ENCODE data around the gene EHD4.

EHD4 gene

DNA sequence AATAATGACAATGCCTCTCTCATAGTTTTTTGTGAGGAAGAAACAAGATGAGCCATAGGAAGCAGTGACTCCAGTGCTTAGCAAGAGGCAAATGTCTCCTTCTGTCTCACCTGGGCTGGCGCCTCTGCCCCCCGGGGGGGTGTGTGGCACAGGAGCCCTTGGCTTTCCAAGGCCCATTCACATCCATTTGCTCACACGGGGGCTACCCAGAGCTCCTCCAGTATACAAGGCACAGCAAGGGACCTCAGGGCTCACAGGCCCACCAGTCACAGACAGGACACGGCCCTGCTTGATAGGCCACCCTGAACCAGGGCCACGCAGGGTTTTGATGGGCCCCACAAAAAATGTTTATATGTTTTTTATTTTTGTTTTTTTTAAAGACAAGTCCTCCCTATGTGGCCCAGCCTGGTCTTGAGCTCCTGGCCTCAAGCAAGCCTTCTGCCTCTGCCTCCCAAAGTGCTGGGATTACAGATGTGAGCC is 21.9 kb upstream of the EHD4 start:
- FAIRE-seq: no peak
- TF ChIP-seq TAF1 (IDR thresholded peaks at IDR 0.05; ENCODE audit: borderline replicate concordance, low read depth, low read length) (no peak), POLR2AphosphoS5 (IDR thresholded peaks at IDR 0.05; ENCODE audit: low read depth, low read length) (no peak), POLR2A (IDR thresholded peaks at IDR 0.05; ENCODE audit: low read depth, low read length) (no peak)
- no peak for DNase-seq (ENCODE audit: insufficient read length)

DNA sequence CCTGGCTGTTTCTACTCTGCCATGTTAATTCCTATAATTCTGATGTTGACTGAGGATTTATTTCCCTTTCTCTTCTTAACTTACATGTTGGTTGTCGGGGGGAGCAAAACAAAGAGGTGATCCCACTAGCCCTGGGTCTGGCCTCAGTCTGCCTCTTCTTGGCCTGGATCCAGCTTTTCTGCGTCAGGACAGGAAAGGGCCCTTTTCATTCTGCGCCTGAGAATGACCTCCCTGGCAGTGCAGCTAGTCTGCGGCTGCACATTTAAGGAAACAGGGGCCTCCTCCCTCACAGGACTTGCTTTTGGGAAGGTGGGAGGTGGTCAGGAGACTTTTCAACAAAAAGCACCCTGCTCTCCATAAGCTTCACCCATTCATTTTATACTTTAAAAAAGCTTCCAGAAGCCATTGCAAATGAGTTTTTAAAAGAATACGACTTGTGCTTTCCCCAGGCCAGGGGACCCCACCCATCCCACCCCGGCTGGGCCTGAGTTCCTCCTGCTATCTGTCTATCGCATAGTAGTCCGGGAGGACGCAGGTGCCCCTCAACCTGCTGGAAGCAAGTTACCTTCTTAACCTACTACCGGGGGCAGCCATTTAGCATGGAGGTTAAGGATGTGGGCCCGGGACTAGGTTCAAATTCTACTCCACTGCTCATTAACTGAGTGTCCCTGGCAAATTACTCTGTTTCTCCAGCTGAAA is 21.3 kb upstream of the EHD4 start:
- TF ChIP-seq POLR2AphosphoS5 (IDR thresholded peaks at IDR 0.05; ENCODE audit: low read depth, low read length) (no peak), POLR2A (IDR thresholded peaks at IDR 0.05; ENCODE audit: low read depth, low read length) (no peak), TAF1 (IDR thresholded peaks at IDR 0.05; ENCODE audit: borderline replicate concordance, low read depth, low read length) (no peak)
- no peak for DNase-seq (ENCODE audit: insufficient read length)

DNA sequence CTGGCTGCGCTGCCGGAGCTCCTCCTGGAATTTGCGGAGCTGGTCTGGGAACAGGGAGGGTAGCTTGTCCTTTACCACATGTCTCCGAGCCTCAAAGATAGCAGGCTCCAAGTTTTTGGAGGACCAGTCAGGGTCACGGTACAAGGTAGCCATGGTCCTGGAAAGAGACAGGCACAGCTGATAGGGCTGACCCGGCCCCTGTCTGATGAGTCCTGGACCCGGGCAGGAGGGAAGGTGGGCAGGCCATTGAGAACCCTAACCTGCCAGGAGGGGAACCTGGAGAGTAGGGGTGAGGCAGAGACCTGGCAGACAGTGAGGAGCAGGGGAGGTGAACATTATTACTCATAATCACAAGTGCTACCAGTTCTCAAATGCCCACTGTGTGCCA is 20.4 kb upstream of the EHD4 start:
- FAIRE-seq (no peak), DNase-seq (ENCODE audit: insufficient read length) (no peak)
- TF ChIP-seq POLR2AphosphoS5 (IDR thresholded peaks at IDR 0.05; ENCODE audit: low read depth, low read length) (no peak), TAF1 (IDR thresholded peaks at IDR 0.05; ENCODE audit: borderline replicate concordance, low read depth, low read length) (no peak), POLR2A (IDR thresholded peaks at IDR 0.05; ENCODE audit: low read depth, low read length) (no peak)

More for the DNA sequence above, 21.3 kb upstream of the EHD4 start:
- FAIRE-seq: no peak

DNA sequence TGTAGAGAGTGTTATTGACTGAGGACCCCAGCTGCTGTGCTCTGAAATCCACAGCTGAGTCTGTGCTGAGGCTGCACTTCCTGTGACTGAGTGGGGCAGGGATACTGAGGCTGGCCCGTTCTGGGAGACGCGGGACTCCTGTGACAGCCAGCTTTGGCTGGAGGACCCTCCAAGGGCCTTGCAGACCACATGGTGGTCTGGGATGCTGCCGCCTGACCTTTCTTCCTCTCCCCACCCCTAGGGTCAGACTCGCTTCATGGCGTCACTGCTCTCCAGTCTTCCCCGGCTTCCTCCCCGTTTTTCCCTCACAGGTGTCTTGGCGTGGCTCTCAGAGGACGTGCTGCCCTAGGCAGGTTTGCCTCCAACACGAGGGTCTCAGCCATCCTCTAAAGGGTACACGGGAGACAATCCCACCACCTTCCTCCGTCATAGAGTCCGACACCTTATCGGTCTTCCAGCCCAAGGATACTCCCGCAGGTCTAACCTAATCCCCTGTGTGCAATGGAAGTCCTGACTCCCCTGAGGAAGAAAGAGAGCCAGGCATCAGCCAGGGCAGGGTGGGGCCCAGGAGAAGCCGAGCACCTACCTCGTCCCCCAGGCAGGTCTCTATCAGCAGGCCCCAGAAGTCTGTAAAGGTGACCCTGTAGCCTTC is 19.9 kb upstream of the EHD4 start:
- TF ChIP-seq POLR2A (IDR thresholded peaks at IDR 0.05; ENCODE audit: low read depth, low read length) (no peak), POLR2AphosphoS5 (IDR thresholded peaks at IDR 0.05; ENCODE audit: low read depth, low read length) (no peak), TAF1 (IDR thresholded peaks at IDR 0.05; ENCODE audit: borderline replicate concordance, low read depth, low read length) (no peak)
- DNase-seq (ENCODE audit: insufficient read length) (no peak), FAIRE-seq (no peak)

DNA sequence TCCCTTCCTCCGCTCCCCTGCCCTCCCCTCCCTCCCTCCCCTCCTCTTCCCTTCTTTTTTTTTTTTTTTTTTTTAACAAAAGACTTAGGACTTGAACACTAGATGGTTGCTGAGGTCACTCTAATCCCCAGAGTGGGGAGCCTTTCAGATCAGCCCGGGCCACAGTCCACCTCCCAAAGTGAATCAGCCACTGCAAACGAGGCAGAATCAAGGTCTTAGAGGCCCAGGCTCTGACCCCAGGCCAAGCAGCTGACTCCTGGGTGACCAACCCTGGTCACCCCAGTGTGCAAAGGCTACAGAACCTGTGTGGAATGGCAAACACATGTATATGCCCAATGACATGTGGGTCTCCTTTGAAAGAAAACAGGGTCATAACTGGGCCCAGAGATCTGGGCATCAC is 18.3 kb upstream of the EHD4 start:
- no peak for FAIRE-seq
- DNase-seq (ENCODE audit: insufficient read length): no peak
- no peak for TF ChIP-seq POLR2A (IDR thresholded peaks at IDR 0.05; ENCODE audit: low read depth, low read length)
- no peak for TF ChIP-seq TAF1 (IDR thresholded peaks at IDR 0.05; ENCODE audit: borderline replicate concordance, low read depth, low read length)
- no peak for TF ChIP-seq POLR2AphosphoS5 (IDR thresholded peaks at IDR 0.05; ENCODE audit: low read depth, low read length)

DNA sequence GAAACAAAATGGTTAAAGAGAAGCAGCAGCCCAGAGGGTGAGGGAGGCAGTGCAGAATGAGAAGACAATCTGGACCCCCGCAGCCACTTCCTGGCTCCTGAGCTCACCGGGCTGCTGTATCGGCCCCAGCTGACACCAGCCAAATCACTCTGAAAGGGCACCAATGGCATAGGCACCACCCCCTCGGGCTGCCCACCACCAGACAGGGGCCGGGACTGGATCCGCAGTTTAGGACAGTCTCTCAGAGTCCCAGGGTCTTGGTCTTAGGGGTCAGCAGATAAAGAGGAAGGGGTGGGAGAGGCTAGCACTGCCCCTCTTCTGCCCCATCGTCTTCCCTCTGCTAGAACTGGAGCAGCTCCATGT is 17.9 kb upstream of the EHD4 start:
- FAIRE-seq (no peak), DNase-seq (ENCODE audit: insufficient read length) (no peak)
- TF ChIP-seq TAF1 (IDR thresholded peaks at IDR 0.05; ENCODE audit: borderline replicate concordance, low read depth, low read length) (no peak), POLR2AphosphoS5 (IDR thresholded peaks at IDR 0.05; ENCODE audit: low read depth, low read length) (no peak), POLR2A (IDR thresholded peaks at IDR 0.05; ENCODE audit: low read depth, low read length) (no peak)

DNA sequence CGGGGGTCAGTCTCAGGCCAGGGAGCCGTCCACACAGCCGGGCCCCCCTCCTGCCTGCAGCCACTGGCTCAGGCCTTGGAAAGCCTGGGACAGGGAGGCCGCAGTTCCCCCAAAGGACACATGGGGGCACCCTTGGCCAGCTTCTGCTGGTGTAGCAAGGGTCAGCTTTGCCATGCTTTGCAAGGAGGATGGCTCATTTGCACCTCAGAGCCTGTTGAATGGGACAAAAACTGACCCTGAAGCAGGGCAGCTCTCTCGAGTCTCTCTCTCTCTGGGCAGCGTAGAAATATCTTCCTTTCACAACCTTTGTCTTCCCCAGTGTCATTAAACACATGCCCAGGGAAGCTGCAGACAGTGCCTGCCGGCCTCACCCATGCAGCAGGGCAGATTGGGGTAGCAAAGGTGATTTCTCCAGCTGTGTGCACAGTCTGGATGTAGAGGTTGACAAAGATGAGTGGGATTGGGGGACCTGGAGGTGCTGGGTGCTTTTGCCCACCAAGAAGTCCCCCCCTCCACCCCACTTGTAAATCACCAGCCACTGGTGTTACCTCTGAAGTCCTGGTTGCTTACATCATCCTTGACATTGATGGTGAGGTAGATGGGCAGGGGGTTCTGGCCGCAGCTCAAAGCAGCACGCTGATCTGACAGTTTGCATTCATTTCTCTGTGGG is 17.4 kb upstream of the EHD4 start:
- FAIRE-seq (peak; percentile 93), DNase-seq (ENCODE audit: insufficient read length) (peak; percentile 88)
- no peak for TF ChIP-seq TAF1 (IDR thresholded peaks at IDR 0.05; ENCODE audit: borderline replicate concordance, low read depth, low read length)
- no peak for TF ChIP-seq POLR2AphosphoS5 (IDR thresholded peaks at IDR 0.05; ENCODE audit: low read depth, low read length)
- TF ChIP-seq POLR2A (IDR thresholded peaks at IDR 0.05; ENCODE audit: low read depth, low read length): no peak

DNA sequence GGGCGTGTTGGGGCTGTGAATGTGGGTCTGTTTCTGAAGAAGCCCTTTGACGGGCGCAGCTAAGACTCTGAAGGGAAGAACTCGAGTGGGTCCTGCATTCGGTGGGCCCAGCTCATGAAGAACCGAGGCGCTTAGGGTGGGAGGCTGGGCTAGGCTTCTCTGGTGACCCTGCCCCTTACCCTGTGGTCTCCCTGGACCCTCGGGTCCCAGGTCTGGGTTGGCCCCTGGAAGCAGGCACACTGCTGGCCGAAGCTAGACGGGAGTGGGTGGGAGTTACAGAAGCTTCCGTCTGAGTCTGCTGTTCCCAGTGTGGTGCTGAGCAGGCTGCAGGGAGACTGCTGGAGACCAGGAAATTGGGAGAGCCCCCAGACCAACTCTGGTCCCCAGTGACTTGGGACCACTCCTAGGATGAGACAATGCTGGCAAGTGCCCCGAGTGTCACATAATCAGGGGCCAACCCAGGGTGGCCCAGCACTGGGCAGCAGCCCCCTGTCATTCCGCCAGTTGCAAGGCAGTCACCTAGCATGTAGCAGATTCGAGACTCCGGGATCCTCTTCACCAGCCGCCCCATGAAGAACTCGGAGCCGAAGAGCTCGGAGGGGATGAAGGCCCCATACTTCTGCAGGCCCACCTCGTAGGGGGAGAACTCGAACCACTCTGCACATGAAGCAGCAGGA is 16.7 kb upstream of the EHD4 start:
- FAIRE-seq (no peak), DNase-seq (ENCODE audit: insufficient read length) (no peak)
- no peak for TF ChIP-seq POLR2AphosphoS5 (IDR thresholded peaks at IDR 0.05; ENCODE audit: low read depth, low read length)
- no peak for TF ChIP-seq POLR2A (IDR thresholded peaks at IDR 0.05; ENCODE audit: low read depth, low read length)
- no peak for TF ChIP-seq TAF1 (IDR thresholded peaks at IDR 0.05; ENCODE audit: borderline replicate concordance, low read depth, low read length)

DNA sequence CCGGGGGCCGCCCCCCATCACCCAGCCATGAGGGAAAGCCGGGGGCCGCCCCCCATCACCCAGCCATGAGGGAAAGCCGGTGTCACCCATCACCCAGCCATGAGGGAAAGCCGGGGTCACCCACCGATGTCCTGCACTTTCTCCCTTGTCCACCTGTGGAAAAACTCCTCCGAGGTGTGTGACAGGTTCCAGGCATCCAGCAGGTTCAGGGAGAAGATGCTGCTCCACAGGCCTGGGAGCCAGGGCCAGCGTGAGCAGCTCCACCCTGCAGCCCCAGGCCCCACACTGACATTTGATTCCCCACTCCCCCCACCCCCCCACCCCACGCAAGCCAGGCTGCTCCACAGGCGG is 15.5 kb upstream of the EHD4 start:
- no peak for TF ChIP-seq POLR2AphosphoS5 (IDR thresholded peaks at IDR 0.05; ENCODE audit: low read depth, low read length)
- TF ChIP-seq POLR2A (IDR thresholded peaks at IDR 0.05; ENCODE audit: low read depth, low read length): no peak
- TF ChIP-seq TAF1 (IDR thresholded peaks at IDR 0.05; ENCODE audit: borderline replicate concordance, low read depth, low read length): no peak
- DNase-seq (ENCODE audit: insufficient read length) (no peak), FAIRE-seq (no peak)

DNA sequence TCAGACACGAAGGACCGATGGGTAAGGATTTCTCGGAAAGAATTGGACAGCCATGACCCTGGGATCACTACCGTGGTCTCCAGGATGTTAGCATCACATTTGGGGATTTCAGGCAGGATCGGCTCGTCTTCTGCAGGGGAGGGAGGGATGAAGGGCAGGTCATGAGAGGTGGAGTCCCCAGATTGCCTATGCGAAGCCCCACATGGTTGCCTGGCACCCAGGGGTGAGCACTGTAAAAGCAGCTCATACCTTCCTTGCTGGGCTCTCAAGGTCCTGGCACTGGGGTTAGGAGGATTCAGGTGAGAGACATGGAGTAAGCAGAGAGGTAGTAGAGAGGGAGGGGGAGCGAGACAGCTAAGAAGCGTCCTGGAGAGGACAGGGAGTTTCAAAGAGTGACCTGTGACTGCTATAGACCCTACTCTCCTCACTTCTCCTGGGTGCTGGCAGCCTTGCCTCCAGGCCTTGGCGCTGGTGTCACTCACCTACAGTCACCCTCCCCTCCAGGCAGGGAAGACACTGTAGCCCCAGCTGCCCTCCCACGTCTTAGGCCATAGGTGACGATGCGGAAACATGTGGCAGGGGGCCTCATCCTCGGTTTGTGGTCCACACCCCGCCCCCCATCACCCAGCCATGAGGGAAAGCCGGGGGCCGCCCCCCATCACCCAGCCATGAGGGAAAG is 15.0 kb upstream of the EHD4 start:
- FAIRE-seq (no peak), DNase-seq (ENCODE audit: insufficient read length) (no peak)
- TF ChIP-seq POLR2A (IDR thresholded peaks at IDR 0.05; ENCODE audit: low read depth, low read length): no peak
- no peak for TF ChIP-seq TAF1 (IDR thresholded peaks at IDR 0.05; ENCODE audit: borderline replicate concordance, low read depth, low read length)
- TF ChIP-seq POLR2AphosphoS5 (IDR thresholded peaks at IDR 0.05; ENCODE audit: low read depth, low read length): no peak

Data from GM12892 (cell line).